Measurements from ENCODE around the gene CHID1.

GRCh38 chr11:866481-866880, 44.1 kb downstream of the CHID1 start:
- TF ChIP-seq CTCF (IDR thresholded peaks at IDR 0.05) = no peak
- TF ChIP-seq EP300 (IDR thresholded peaks at IDR 0.05) = no peak

Data from tibial nerve (tissue), 4 donors.